WTC11 (cell line): ENCODE measurements around the gene ITCH.

Experiments
- FOXK1 ChIP-seq: sonication (generic); formaldehyde crosslinking; IDR thresholded peaks from 2 replicates; pipeline ENCODE4 v1.8.0; 2022; ENCODE audit warnings: mild to moderate bottlenecking, moderate library complexity, missing genetic modification reagents
- NFYB ChIP-seq: sonication (generic); formaldehyde crosslinking; conservative IDR thresholded peaks from 2 replicates; pipeline ENCODE4 v1.8.0; 2022; ENCODE audit warnings: low read depth, missing genetic modification reagents
- NR1H2 ChIP-seq: sonication (generic); formaldehyde crosslinking; IDR thresholded peaks from 2 replicates; pipeline ENCODE4 v1.9.0; 2021; ENCODE audit warnings: mild to moderate bottlenecking, moderate library complexity, missing genetic modification reagents
- ZNF138 ChIP-seq: sonication (generic); formaldehyde crosslinking; conservative IDR thresholded peaks from 2 replicates; pipeline ENCODE4 v1.8.1; 2022; ENCODE audit warnings: mild to moderate bottlenecking, moderate library complexity, missing genetic modification reagents
- ZNF232 ChIP-seq: sonication (generic); formaldehyde crosslinking; IDR thresholded peaks from 2 replicates; pipeline ENCODE4 v1.8.0; 2022; ENCODE audit warnings: mild to moderate bottlenecking, missing genetic modification reagents
- ZNF317 ChIP-seq: sonication (generic); formaldehyde crosslinking; IDR thresholded peaks from 2 replicates; pipeline ENCODE4 v1.8.1; 2023; ENCODE audit warnings: low read depth, mild to moderate bottlenecking, moderate library complexity, missing genetic modification reagents, borderline replicate concordance
- TF ChIP-seq, protein P1 (sequence below): sonication (generic); formaldehyde crosslinking; IDR thresholded peaks from 2 replicates; pipeline ENCODE4 v1.8.1; 2022; ENCODE audit warnings: low read depth, missing genetic modification reagents, borderline replicate concordance
- TF ChIP-seq, protein P2 (sequence below): fragments of 200-600 bp; IDR thresholded peaks from 2 replicates; pipeline ENCODE4 v1.8.0; 2022; ENCODE audit warnings: antibody characterized with exemption
- TF ChIP-seq, protein P3 (sequence below): sonication (generic); formaldehyde crosslinking; conservative IDR thresholded peaks from 2 replicates; pipeline ENCODE4 v1.8.1; 2022; ENCODE audit warnings: mild to moderate bottlenecking, missing genetic modification reagents
- TF ChIP-seq, protein P4 (sequence below): fragments of 250-450 bp; sonication (Bioruptor Pico); IDR thresholded peaks from 2 replicates; pipeline ENCODE4 v2.1.2; 2022; ENCODE audit warnings: mild to moderate bottlenecking, moderate library complexity

DNA sequence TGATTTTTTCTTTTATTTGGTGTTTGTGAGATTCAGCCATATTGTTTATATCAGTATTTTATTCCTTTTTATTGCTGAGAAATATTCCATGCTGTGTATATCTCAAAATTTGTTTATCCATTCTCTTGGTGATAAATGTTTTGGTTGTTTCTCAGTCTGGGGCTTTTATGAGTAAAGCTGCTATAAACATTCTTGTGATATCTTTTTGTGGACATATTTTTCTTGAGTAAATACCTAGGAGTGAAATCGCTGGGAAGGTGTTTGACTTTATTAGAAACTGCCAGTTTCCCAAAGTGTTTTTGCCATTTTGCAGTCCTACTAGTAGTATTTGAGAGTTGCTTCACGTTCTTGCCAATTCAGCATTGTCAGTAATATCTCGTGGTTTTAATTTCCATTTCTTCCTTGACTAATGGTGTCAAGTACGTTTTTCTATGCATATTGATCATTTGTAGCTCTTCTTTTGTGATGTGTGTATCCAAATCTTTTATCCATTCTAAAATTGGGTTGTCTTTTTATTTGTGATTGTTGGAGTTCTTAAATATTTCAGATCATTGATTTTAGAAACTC, 122.1 kb downstream of the ITCH start:
- TF ChIP-seq NFYB = no peak
- no peak for TF ChIP-seq NR1H2 (CRISPR knock-in tag)
- TF ChIP-seq, protein P1, sequence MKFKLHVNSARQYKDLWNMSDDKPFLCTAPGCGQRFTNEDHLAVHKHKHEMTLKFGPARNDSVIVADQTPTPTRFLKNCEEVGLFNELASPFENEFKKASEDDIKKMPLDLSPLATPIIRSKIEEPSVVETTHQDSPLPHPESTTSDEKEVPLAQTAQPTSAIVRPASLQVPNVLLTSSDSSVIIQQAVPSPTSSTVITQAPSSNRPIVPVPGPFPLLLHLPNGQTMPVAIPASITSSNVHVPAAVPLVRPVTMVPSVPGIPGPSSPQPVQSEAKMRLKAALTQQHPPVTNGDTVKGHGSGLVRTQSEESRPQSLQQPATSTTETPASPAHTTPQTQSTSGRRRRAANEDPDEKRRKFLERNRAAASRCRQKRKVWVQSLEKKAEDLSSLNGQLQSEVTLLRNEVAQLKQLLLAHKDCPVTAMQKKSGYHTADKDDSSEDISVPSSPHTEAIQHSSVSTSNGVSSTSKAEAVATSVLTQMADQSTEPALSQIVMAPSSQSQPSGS = no peak
- TF ChIP-seq, protein P2, sequence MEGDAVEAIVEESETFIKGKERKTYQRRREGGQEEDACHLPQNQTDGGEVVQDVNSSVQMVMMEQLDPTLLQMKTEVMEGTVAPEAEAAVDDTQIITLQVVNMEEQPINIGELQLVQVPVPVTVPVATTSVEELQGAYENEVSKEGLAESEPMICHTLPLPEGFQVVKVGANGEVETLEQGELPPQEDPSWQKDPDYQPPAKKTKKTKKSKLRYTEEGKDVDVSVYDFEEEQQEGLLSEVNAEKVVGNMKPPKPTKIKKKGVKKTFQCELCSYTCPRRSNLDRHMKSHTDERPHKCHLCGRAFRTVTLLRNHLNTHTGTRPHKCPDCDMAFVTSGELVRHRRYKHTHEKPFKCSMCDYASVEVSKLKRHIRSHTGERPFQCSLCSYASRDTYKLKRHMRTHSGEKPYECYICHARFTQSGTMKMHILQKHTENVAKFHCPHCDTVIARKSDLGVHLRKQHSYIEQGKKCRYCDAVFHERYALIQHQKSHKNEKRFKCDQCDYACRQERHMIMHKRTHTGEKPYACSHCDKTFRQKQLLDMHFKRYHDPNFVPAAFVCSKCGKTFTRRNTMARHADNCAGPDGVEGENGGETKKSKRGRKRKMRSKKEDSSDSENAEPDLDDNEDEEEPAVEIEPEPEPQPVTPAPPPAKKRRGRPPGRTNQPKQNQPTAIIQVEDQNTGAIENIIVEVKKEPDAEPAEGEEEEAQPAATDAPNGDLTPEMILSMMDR = no peak
- TF ChIP-seq, protein P3, sequence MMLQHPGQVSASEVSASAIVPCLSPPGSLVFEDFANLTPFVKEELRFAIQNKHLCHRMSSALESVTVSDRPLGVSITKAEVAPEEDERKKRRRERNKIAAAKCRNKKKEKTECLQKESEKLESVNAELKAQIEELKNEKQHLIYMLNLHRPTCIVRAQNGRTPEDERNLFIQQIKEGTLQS (CRISPR knock-in tag) = no peak
- TF ChIP-seq, protein P4, sequence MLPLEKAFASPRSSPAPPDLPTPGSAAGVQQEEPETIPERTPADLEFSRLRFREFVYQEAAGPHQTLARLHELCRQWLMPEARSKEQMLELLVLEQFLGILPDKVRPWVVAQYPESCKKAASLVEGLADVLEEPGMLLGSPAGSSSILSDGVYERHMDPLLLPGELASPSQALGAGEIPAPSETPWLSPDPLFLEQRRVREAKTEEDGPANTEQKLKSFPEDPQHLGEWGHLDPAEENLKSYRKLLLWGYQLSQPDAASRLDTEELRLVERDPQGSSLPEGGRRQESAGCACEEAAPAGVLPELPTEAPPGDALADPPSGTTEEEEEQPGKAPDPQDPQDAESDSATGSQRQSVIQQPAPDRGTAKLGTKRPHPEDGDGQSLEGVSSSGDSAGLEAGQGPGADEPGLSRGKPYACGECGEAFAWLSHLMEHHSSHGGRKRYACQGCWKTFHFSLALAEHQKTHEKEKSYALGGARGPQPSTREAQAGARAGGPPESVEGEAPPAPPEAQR (CRISPR knock-in tag) = no peak
- no peak for TF ChIP-seq ZNF317
- no peak for TF ChIP-seq FOXK1 (CRISPR knock-in tag)
- TF ChIP-seq ZNF138 = no peak
- no peak for TF ChIP-seq ZNF232
